Endothelial cell of umbilical vein (primary cell): ENCODE data around the gene LDLRAD4.

ENCODE experiments used
- EZH2 ChIP-seq: IDR thresholded peaks from 2 replicates; pipeline ENCODE4 v1.6.1; 2012; ENCODE audit warnings: borderline replicate concordance, low read depth, mild to moderate bottlenecking, moderate library complexity, low read length, inconsistent platforms; ENCODE audit not compliant: severe bottlenecking
- FOS ChIP-seq: IDR thresholded peaks from 2 replicates; pipeline ENCODE4 v1.6.1; 2011; ENCODE audit warnings: mild to moderate bottlenecking, low read length, moderate library complexity, borderline replicate concordance; ENCODE audit not compliant: insufficient read depth
- GATA2 ChIP-seq: IDR thresholded peaks from 2 replicates; pipeline ENCODE4 v1.7.0; 2011; ENCODE audit warnings: low read depth, mild to moderate bottlenecking, moderate library complexity, mixed read lengths, low read length; ENCODE audit not compliant: insufficient read length, insufficient read depth
- JUN ChIP-seq: IDR thresholded peaks from 2 replicates; pipeline ENCODE4 v1.6.1; 2011; ENCODE audit warnings: borderline replicate concordance, low read depth; ENCODE audit not compliant: insufficient read length, insufficient read depth
- MAX ChIP-seq: IDR thresholded peaks from 2 replicates; pipeline ENCODE4 v1.6.1; 2011; ENCODE audit not compliant: insufficient read depth, insufficient read length
- MYC ChIP-seq: IDR thresholded peaks from one replicate; pipeline ENCODE4 v1.6.1; 2011; ENCODE audit warnings: mild to moderate bottlenecking, low read depth, low read length
- POLR2A ChIP-seq: IDR thresholded peaks from 2 replicates; pipeline ENCODE4 v1.6.1; 2012; ENCODE audit warnings: low read depth, mild to moderate bottlenecking, control low read depth, low read length
- POLR2AphosphoS5 ChIP-seq: IDR thresholded peaks from 2 replicates; pipeline ENCODE4 v1.6.1; 2012; ENCODE audit warnings: low read depth, mild to moderate bottlenecking, control low read depth, low read length, moderate library complexity; ENCODE audit not compliant: insufficient read depth
- TF ChIP-seq, protein P1 (sequence below), 2 donors: IDR thresholded peaks; 1 replicate in 1 of 2; 2 replicates in 1 of 2; pipeline ENCODE4 v1.5.1; 2011; ENCODE audit warnings: low read length in 2 of 2, mild to moderate bottlenecking in 2 of 2, moderate library complexity in 2 of 2, control low read depth in 1 of 2, inconsistent platforms in 1 of 2, low read depth in 1 of 2; ENCODE audit not compliant: insufficient read depth in 1 of 2; ENCODE audit errors: extremely low read depth in 1 of 2

DNA sequence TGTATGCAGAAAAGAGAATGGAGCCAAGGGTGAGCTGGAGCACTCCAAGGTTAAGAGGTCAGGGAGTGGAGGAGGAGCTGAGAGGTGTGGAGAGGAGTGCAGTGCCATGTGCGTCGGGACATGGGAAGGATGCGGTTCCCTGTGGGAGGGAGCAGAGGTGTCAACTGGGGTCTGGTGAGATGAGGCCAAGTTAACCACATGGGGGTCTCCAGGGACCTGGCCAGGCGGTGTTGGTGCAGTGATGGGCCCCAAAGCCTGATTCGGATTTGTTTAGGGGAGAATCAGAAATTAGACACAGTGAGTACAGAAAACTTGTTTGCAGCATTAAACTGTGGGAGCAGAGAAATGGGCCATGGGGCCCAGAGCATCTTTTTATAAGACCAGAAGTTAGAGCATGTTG, 210.5 kb downstream of the LDLRAD4 start:
- TF ChIP-seq POLR2A (no peak), GATA2 (no peak), EZH2 (no peak), MYC (no peak), POLR2AphosphoS5 (no peak), JUN (no peak), MAX (no peak), FOS (no peak)
- TF ChIP-seq, protein P1, sequence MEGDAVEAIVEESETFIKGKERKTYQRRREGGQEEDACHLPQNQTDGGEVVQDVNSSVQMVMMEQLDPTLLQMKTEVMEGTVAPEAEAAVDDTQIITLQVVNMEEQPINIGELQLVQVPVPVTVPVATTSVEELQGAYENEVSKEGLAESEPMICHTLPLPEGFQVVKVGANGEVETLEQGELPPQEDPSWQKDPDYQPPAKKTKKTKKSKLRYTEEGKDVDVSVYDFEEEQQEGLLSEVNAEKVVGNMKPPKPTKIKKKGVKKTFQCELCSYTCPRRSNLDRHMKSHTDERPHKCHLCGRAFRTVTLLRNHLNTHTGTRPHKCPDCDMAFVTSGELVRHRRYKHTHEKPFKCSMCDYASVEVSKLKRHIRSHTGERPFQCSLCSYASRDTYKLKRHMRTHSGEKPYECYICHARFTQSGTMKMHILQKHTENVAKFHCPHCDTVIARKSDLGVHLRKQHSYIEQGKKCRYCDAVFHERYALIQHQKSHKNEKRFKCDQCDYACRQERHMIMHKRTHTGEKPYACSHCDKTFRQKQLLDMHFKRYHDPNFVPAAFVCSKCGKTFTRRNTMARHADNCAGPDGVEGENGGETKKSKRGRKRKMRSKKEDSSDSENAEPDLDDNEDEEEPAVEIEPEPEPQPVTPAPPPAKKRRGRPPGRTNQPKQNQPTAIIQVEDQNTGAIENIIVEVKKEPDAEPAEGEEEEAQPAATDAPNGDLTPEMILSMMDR (IDR thresholded peaks at IDR 0.05; ENCODE audit: extremely low read depth in 1 of 2, insufficient read depth in 1 of 2, low read depth in 1 of 2, low read length in 2 of 2), result no peak
